Keratinocyte (primary cell): Measurements from ENCODE around the gene MFNG. TPM values are rescaled to one million over a fixed set of nuclear protein-coding genes. Genes with fewer than 3 reads are reported as not detected.

ENCODE experiments used
- DNase-seq: peaks from one replicate; pipeline ENCODE4 v3.0.0-alpha.2; 2011; ENCODE audit warnings: low read depth, missing footprints, low spot score
- FAIRE-seq: peaks from 2 replicates; lab custom pipeline; 2011; peaks lifted over from hg19 to GRCh38; lab: Jason Lieb, UNC
- H2AFZ ChIP-seq: 2 replicates; pipeline ENCODE4 v1.6.0; 2012; ENCODE audit warnings: low read length, control low read depth, inconsistent platforms; ENCODE audit not compliant: control insufficient read depth
- H3K27ac ChIP-seq: 2 replicates; pipeline ENCODE4 v1.5.1; 2011; ENCODE audit warnings: low read length; ENCODE audit not compliant: control insufficient read depth, insufficient read depth
- H3K27me3 ChIP-seq: 3 replicates; pipeline ENCODE4 v1.6.0; 2011; ENCODE audit warnings: low read length; ENCODE audit not compliant: control insufficient read depth, insufficient read depth; ENCODE audit errors: extremely low read depth
- H3K36me3 ChIP-seq, 2 experiments: 2 replicates in 1 of 2; 3 replicates in 1 of 2; pipeline ENCODE4 v1.5.1; 2011; ENCODE audit warnings: low read length in 2 of 2, mild to moderate bottlenecking in 1 of 2; ENCODE audit not compliant: control insufficient read depth in 2 of 2, insufficient read depth in 2 of 2; ENCODE audit errors: extremely low read depth in 1 of 2
- H3K4me1 ChIP-seq: 3 replicates; pipeline ENCODE4 v1.5.1; 2011; ENCODE audit warnings: low read length; ENCODE audit not compliant: control insufficient read depth, insufficient read depth; ENCODE audit errors: extremely low read depth
- H3K4me2 ChIP-seq: 3 replicates; pipeline ENCODE4 v1.6.0; 2011; ENCODE audit warnings: low read depth, low read length; ENCODE audit not compliant: control insufficient read depth, insufficient read depth; ENCODE audit errors: extremely low read depth
- H3K4me3 ChIP-seq, 3 experiments: fragments of 200-600 bp in 1 of 3; sonication (generic) in 1 of 3; 2 replicates in 2 of 3; 3 replicates in 1 of 3; pipeline ENCODE4 v1.5.1; 2011 to 2016; ENCODE audit warnings: low read length in 3 of 3, mild to moderate bottlenecking in 3 of 3, control low read depth in 2 of 3, inconsistent platforms in 1 of 3, low read depth in 1 of 3, mixed read lengths in 1 of 3, mixed run types in 1 of 3, moderate library complexity in 1 of 3; ENCODE audit not compliant: control insufficient read depth in 2 of 3, insufficient read depth in 2 of 3; ENCODE audit errors: extremely low read depth in 1 of 3
- H3K79me2 ChIP-seq: 2 replicates; pipeline ENCODE4 v1.6.0; 2012; ENCODE audit warnings: low read length; ENCODE audit not compliant: control insufficient read depth, insufficient read depth
- H3K9ac ChIP-seq: 3 replicates; pipeline ENCODE4 v1.6.0; 2011; ENCODE audit warnings: low read length; ENCODE audit not compliant: control insufficient read depth, insufficient read depth; ENCODE audit errors: extremely low read depth
- H3K9me1 ChIP-seq: 3 replicates; pipeline ENCODE4 v1.6.0; 2011; ENCODE audit warnings: low read length; ENCODE audit not compliant: control insufficient read depth, insufficient read depth; ENCODE audit errors: extremely low read depth
- H3K9me3 ChIP-seq: 2 replicates; pipeline ENCODE4 v1.5.1; 2012; ENCODE audit warnings: low read depth, low read length; ENCODE audit not compliant: control insufficient read depth
- H4K20me1 ChIP-seq: 3 replicates; pipeline ENCODE4 v1.6.0; 2011; ENCODE audit warnings: low read length; ENCODE audit not compliant: control insufficient read depth, insufficient read depth; ENCODE audit errors: extremely low read depth
- CTCF ChIP-seq, 3 experiments: IDR thresholded peaks in 1 of 3; conservative IDR thresholded peaks in 1 of 3; optimal IDR thresholded peaks in 1 of 3; 2 replicates in 2 of 3; 3 replicates in 1 of 3; pipeline versions ENCODE3 to v1.5.1; 2011; ENCODE audit warnings: low read length in 3 of 3, mild to moderate bottlenecking in 3 of 3, moderate library complexity in 2 of 3, control low read depth in 1 of 3, inconsistent platforms in 1 of 3; ENCODE audit not compliant: insufficient read depth in 2 of 3; ENCODE audit errors: extremely low read depth in 1 of 3
- EZH2 ChIP-seq: IDR thresholded peaks from one replicate; pipeline ENCODE4 v1.6.1; 2012; ENCODE audit warnings: inconsistent platforms, mild to moderate bottlenecking, low read length, moderate library complexity
- dilution Hi-C: fragments of 300-500 bp; cut with MboI; formaldehyde crosslinking; loops from one replicate; pipeline ENCODE4 v1.7.0; 2020; ENCODE audit warnings: low sequenced_read_pairs; ENCODE audit not compliant: extremely low pct_ligation_motif_present
- polyA plus RNA-seq, 5 experiments: library from polyadenylated mRNA; depleted of rRNA in 3 of 5; stranded (reverse) in 3 of 5; stranded (forward) in 1 of 5; unstranded in 1 of 5; fragments of >200 nt; gene quantifications; 1 replicate in 1 of 5; 2 replicates in 3 of 5; 3 replicates in 1 of 5; pipeline versions ENCODE4 v1.2.1 to v1.2.3, GENCODE V29; 2011 to 2012; ENCODE audit warnings: missing spikeins in 2 of 5, low read depth in 1 of 5, low replicate concordance in 1 of 5

MFNG gene
- polyA plus RNA-seq, 1 donor (not counting 4 experiments of a cell fraction or from before 2014, with no cell fraction given) = 5.9 TPM

- Histone ChIP-seq H3K4me1 (peaks cover 36% of the 10 kb centered on the region), H3K79me2 (no peaks in the 10 kb centered on the region), H3K4me2 (peak overlapping the region; percentile 83), H4K20me1 (no peaks in the 10 kb centered on the region), H3K9me3 (no peaks in the 10 kb centered on the region), H3K27ac (peak overlapping the region; percentile 98), H2AFZ (no peak overlapping the region), H3K27me3 (no peaks in the 10 kb centered on the region), H3K36me3 (no peaks in the 10 kb centered on the region), H3K4me3 (no peak overlapping the region), H3K9me1 (no peaks in the 10 kb centered on the region), H3K9ac (peak overlapping the region; percentile 66)
- no peak for FAIRE-seq
- dilution Hi-C loops = no loop called here
- TF ChIP-seq EZH2 (no peak), CTCF (optimal IDR thresholded peaks at IDR 0.05 in 1 of 3, IDR thresholded peaks at IDR 0.05 in 1 of 3, conservative IDR thresholded peaks at IDR 0.05 in 1 of 3; ENCODE audit: extremely low read depth in 1 of 3, insufficient read depth in 2 of 3, low read length in 3 of 3) (no peak)
- peak; percentile 89 for DNase-seq
Measured at GRCh38 chr22:37526376-37526775, 40.2 kb upstream of the MFNG start.

- DNase-seq (no peak), FAIRE-seq (no peak)
- H3K9me1 ChIP-seq = no peaks in the 10 kb centered on the region
- H3K9me3 ChIP-seq = no peaks in the 10 kb centered on the region
- peak overlapping the region in 1 of 3 experiments; percentile 50 for H3K4me3 ChIP-seq
- dilution Hi-C loops = no loop called here
- peak overlapping the region; percentile 83 for H3K4me2 ChIP-seq
- no peaks in the 10 kb centered on the region for H3K79me2 ChIP-seq
- no peaks in the 10 kb centered on the region for H3K36me3 ChIP-seq
- TF ChIP-seq CTCF (optimal IDR thresholded peaks at IDR 0.05 in 1 of 3, IDR thresholded peaks at IDR 0.05 in 1 of 3, conservative IDR thresholded peaks at IDR 0.05 in 1 of 3; ENCODE audit: extremely low read depth in 1 of 3, insufficient read depth in 2 of 3, low read length in 3 of 3) (no peak), EZH2 (no peak)
- no peaks in the 10 kb centered on the region for H4K20me1 ChIP-seq
- H2AFZ ChIP-seq = no peak overlapping the region
- H3K27me3 ChIP-seq = no peaks in the 10 kb centered on the region
- peaks cover 36% of the 10 kb centered on the region for H3K4me1 ChIP-seq
- H3K27ac ChIP-seq = peak overlapping the region; percentile 98
- H3K9ac ChIP-seq = peak overlapping the region; percentile 66
Measured at GRCh38 chr22:37525746-37526350, 39.7 kb upstream of the MFNG start.
